ENCODE data around the gene ONECUT1.

ONECUT1 gene

GRCh38 chr15:52788099-52788986, 1.8 kb downstream of the ONECUT1 start:
- no peak for TF ChIP-seq CTCF (conservative IDR thresholded peaks at IDR 0.05)
- no peak overlapping the region for H3K27ac ChIP-seq

- H3K27ac ChIP-seq, result no peak overlapping the region
- TF ChIP-seq CTCF (conservative IDR thresholded peaks at IDR 0.05), result no peak
Measured at GRCh38 chr15:52787549-52788098, 2.5 kb downstream of the ONECUT1 start.

- H3K27ac ChIP-seq, result no peak overlapping the region
- no peak for TF ChIP-seq CTCF (conservative IDR thresholded peaks at IDR 0.05)
Measured at GRCh38 chr15:52787123-52787503, 3.0 kb downstream of the ONECUT1 start.

GRCh38 chr15:52786436-52787122, 3.6 kb downstream of the ONECUT1 start:
- no peak overlapping the region for H3K27ac ChIP-seq
- TF ChIP-seq CTCF (conservative IDR thresholded peaks at IDR 0.05), result no peak

- H3K27ac ChIP-seq, result no peak overlapping the region
Measured at GRCh38 chr15:52785672-52786406, 4.3 kb downstream of the ONECUT1 start.

GRCh38 chr15:52784799-52785671, 5.1 kb downstream of the ONECUT1 start:
- TF ChIP-seq CTCF (conservative IDR thresholded peaks at IDR 0.05), result no peak
- H3K27ac ChIP-seq, result no peak overlapping the region

More at GRCh38 chr15:52785672-52786406, 4.3 kb downstream of the ONECUT1 start:
- TF ChIP-seq CTCF (conservative IDR thresholded peaks at IDR 0.05), result no peak
